ENCODE results near the gene RB1.
A peak's percentile ranks its signal among the peaks of the same experiment; 100 is the strongest.
"Not testable (repeated sequence)": the region's sequence is repeated elsewhere in the genome, so short reads cannot be mapped to it uniquely, and the experiment has no call there.

RB1 gene

DNA sequence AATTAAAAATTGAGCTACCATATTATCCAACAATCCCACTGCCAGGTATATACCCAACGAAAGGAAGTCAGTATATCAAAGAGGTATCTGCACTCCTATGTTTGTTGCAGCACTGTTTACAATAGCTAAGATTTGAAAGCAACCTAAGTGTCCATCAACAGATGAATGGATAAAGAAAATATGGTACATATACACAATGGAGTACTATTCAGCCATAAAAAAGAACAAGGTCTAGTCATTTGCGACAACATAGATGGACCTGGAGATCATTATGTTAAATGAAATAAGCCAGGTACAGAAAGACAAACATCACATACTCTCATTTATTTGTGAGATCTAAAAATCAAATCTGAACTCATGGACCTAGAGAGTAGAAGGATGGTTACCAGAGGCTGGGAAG is 52.0 kb downstream of the RB1 start:
- not testable (repeated sequence) for DNase-seq (ENCODE audit: low spot score)

DNA sequence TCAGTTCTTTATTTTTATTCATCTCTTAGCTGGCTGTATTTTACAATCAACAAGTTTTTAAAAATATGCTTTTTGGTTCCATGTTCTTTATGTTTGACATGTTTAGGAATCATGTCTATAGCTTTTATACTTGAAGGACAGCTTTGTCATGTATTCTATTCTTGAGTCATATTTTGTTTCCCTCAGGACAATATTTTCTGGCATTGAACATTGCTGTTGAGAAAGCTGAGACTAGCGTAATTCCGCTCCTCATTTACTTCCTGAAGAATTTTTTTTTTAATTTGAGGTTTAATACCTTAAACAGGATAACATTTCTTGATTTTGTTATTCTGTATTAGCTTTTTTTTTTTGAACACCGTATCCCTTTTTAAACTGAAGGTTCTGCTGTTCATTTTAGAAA is 53.2 kb downstream of the RB1 start:
- DNase-seq (ENCODE audit: low spot score), result no peak

DNA sequence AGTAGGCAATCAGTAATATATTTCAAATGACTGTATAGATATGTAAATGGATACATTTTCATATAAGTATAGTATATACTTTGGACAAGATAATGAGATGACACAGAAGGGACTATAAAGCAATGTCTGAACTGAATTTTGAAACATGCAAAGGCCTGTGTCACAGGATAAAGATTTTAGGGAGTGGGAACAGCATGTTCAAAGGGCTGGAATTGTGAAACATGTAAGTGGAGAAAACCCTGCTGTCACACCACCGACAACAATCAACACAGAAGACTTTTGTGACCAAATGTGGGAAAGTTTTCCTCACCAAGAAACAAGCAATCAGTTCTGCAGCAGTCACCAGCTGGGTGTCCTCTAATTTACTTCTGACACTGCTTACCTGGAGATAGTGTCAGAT is 66.4 kb downstream of the RB1 start:
- DNase-seq (ENCODE audit: low spot score), result no peak

DNA sequence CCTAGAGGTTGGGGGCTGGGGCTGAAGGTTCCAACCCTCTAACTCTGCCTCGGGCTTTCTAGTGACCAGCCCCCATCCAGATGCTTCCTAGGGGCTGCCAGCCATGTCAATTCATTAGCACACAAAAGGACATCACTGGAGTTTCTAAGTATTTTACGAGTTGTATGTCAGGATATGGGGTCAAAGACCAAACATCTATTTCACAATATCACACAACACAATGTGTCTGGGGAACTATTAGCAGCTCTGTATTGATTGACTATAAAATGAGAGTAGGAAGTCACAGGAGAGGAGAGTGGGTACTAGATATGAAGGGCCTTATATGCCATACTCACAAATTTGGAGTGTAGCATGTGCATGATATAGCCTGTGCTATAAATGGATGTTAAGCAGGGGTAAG is 67.3 kb downstream of the RB1 start:
- no peak for DNase-seq (ENCODE audit: low spot score)

DNA sequence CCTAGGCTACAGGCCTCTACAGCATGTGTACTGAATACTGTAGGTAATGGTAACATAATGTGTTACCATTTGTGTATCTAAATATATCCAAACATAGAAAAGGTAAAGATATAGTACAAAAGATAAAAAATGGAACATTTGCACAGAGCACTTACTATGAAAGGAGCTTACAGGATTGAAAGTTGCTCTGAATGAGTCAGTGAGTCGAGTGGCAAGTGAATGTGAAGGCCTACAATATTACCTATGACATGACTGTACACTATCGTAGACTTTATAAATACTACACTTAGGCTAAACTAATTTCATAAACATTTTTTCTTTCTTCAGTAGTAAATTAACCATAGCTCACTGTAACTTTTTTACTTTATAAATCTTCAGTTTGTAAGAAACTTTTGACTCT is 74.3 kb downstream of the RB1 start:
- DNase-seq (ENCODE audit: low spot score), result no peak

DNA sequence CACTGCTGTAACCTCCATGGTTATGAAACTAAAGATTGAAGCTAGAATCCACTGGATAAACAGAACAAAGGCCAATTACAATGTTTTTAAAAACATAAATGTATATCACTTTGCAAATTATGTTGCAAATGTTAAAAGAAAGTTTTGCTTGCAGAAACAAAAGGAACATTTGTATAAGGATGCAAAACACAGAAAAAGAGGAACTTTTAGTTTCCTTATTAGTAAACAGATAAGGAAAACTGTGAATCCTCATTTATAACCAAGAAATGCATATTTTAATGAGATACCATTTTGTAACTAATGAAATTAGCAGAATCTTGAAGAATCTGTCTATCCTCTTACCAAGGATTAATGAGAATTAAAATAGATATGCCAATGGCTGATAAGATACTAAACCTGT is 77.0 kb downstream of the RB1 start:
- no peak for DNase-seq (ENCODE audit: low spot score)

DNA sequence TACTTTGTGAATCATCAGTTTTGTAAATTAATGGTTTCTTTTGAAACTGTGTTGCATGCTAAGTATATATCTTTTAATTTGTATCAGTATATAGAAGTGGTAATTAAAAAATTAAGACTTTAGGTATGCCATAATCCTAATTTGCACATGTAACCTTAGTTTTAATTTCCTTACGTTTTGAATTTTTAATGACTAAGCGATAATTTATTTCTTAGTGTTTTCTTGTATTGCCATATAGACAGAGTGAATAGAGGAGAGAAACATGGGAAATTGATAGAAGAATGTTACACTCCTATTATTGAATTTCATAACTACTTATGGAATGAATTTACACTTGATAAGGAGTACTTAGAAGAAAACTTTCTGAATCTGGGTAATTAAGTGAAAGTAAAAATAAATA is 79.8 kb downstream of the RB1 start:
- DNase-seq (ENCODE audit: low spot score), result no peak

DNA sequence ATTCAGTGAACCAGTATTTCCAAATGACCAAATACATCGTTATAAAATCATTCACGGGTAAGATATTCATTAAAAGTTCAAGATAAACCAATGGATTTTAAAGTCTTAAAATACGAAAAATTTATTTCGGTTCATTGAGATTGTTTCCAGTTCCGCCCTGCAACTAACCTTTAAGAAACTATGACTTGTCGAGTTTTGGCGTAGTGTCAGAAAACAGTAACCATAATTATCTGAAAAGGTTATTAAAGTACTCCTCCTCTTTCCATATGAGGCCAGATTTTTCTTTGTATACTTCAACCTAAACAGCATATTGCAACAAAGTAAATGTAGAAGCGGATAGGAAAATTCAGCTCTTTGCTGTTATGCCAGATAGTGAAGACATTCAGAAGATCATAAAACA is 83.3 kb downstream of the RB1 start:
- no peak for DNase-seq (ENCODE audit: low spot score)

DNA sequence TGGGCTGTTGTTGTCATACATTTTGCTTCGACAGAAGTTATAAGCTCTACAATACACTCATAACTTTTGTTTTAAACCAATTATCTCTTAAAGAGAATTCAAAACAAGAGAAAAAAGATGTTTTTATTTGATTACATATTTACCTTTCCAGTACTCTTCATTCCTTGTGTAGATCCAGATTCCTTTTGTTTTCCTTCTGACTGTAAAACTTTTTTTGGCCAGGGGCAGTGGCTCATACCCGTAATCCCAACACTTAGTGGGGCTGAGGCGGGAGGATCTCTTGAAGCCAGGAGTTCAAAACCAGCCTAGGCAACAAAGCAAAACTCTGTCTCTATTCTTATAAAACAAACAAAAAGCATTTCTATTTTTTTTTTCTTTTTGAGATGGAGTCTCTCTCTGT is 87.7 kb downstream of the RB1 start:
- no peak for DNase-seq (ENCODE audit: low spot score)

DNA sequence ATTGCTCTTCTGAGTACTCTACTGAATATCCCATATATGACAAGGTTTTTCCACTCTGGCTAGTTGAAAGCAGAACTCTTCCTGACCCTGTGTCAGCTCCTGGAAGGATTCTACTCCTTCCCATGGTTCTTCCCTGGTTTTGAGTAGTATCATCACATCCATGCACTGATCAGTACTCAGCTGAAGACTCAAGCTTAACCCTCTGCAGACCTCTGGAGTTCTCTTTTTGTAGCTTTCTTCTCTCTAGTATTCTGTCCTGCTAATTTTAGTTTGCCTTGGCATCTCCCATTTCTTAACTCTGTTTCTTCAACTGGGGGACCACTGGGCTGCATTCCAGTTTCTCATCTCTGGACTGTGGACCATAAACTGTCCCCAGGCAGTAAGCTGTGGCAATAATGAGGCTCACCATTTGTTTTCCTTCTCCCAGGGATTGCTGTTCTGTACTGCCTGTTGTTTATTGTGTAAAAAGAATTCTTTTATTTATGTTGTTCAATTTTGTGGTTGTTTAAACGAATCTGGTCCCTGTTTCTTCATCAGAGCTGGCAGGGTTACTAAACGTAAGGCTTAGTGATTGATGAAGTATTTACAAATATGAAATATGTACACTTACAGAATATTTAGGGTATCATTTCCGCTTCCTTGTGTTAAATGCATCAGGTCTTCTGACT is 89.6 kb downstream of the RB1 start:
- no peak for DNase-seq (ENCODE audit: low spot score)

DNA sequence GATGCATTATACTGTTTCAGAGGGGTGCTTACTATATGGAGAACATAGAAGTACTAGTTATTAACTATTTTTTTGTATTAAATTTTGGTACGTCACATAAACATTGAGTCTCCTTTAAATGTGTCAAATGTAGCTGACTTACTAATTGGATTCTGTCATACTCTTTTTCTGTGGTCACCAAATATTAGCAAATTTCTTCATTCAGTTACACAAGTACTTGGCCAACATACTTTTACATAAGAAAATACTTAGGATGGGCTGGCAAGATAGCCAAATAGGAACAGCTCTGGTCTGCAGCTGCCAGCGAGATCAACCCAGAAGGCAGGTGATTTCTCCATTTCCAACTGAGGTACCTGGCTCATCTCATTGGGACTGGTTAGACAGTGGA is 90.1 kb downstream of the RB1 start:
- DNase-seq (ENCODE audit: low spot score), result no peak

DNA sequence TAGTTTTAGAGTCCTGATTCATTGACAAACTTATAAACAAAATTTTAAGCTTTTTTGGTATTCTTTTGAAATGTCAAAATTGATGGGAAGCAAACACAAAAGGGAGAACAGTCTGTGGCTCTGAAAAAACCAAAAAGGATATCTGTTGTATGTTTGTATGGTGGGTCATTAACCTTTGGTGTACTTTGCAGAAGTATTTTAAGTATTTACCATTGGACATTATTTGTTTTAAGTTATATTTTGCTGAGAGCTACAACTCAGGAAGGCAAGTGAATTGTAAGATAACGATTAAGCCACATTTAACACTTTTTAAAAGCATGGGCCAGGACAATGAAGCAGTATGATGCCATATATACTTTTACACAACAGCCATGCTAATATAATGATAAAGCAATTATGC is 94.2 kb downstream of the RB1 start:
- DNase-seq (ENCODE audit: low spot score), result no peak

DNA sequence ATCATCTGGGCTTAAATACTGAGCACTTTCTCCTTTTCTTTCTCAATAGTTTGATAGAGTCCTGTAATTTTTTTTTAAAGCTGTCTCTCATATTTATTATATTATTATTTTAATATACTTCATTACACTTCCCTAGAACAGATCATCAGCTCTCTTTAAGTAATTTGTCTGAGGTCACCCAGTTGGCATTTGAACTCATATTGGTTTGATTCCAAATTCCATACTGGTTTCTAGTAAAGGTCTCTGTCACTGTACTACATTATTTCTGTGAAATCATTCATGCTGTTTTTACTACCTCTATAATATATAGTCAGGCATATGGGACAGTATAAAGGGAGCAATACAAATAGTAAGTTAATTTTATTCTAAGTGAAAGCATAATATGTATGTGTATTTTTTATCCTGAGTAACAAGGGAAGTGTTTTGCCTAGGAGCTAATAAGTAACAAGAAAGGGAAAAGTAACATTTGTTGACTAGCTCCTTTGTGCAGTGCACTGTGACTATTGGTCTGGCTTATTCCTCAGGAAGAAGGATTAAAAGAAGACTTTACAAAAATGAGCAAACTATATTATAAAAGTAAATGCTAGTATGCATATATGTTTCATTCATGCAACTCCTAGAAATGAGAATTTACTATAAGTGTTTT is 95.0 kb downstream of the RB1 start:
- DNase-seq (ENCODE audit: low spot score), result no peak

DNA sequence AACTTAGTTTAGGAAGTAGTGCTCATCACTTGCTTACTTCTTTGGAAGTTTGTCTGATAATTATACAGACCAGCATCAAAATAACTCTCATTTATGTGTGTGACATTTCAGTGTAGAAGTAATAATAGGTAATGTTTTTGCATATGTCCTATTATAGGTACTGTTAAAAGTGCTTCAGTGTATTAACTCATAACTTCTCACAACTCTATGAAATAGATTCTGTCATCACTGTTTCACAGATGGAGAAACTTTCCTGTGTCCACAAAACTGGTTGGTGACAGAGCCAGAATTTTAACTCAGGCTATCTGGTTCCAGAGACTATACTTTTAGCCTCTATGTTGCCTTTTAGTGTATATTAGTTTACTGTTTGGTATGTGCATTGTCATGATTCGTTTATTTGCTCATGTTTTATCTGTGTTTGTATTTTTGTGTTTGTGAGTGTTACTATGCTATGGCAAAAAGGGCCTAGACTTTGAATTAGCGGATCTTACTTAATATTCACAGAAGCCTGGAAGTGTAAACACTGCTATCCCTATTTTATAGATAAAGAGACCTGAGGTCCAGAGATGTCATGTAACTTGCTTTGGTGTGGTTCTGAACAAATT is 96.6 kb downstream of the RB1 start:
- DNase-seq (ENCODE audit: low spot score), result no peak

DNA sequence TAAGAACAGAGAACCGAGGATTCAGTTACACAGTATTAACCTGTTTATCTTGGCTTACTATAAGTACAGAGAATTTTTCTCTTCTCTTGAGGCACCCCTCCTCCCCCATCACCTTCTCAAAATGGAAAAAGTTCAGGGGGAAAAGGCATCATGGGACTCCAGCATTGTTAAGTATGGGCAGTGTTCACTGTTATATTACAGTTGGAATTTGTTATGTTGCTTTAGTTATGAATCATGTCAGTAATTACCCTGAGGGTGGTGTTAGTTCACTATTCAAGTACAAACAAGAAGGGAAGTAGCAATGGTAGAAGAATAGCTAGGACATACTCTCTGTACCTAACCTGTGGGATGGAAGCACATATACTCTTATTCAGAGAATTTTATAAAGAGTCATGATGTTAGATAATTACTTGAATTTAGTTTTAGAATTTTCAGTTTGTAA is 97.3 kb downstream of the RB1 start:
- peak; percentile 50 for DNase-seq (ENCODE audit: low spot score)

DNA sequence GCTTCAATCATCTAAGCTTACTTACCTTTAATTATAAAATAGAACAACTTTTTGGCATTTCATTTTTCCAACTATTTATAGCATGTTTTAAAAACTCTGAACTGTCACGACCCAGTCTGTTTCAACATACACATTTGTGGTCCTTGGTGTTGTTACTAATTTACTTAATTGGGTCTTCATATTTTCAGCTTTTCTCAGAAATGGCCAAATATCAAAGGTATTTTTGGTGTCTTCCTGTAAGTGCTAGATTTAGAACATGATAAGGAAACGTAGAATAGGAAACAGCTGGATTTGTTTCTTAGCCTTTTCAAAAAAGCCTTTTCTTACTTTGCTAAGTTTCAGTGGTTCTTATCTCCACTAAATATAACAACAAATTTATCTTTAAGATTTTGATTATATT is 97.9 kb downstream of the RB1 start:
- peak; percentile 58 for DNase-seq (ENCODE audit: low spot score)

DNA sequence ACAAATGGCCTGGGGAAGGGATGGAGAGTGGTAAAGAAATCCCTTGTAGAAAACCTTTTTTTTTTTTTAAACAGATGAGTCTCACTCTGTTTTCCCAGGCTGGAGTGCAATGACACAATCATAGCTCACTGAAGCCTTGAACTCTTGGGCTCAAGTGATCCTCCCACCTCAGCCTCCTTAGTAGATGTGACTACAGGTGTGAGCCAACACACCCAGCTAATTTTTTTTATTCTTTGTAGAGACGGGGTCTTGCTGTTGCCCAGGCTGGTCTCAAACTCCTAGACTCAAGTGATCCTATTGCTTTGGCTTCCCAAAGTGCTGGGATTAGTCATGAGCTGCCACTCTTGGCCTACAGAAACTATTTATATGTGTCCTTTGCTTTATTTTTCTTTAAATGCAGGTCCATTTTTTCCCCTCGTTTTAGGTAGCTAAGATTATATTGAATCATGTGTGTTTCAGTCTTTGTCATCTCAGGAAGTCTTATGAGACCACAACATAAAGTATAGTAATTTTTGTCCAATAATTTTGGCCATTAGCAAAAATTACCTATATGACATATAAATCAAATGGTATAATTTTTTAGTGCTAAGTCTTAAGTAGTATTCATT is 98.9 kb downstream of the RB1 start:
- DNase-seq (ENCODE audit: low spot score), result no peak

DNA sequence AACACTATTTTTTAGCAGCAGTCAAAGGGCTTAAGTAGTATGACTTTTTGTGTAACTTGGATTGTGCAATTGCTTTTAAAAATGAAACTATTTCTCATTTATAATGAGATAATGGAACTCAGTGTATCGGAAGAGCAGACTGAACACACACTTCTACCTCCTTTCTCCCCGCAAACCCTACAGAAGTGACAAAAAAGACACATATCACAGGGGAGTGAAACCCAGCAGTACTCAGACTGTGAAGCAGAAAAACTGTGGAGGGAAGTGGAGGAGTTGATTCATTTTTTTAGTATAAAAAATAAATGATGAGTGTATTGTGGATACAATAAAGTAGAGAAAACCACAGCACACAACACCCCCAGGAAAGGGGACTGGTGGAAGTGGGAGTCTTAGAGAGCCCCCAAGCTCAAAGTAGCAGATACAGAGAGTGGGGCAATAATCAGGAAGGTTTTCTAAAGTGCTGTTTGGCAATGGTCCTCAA is 99.6 kb downstream of the RB1 start:
- peak; percentile 49 for DNase-seq (ENCODE audit: low spot score)

DNA sequence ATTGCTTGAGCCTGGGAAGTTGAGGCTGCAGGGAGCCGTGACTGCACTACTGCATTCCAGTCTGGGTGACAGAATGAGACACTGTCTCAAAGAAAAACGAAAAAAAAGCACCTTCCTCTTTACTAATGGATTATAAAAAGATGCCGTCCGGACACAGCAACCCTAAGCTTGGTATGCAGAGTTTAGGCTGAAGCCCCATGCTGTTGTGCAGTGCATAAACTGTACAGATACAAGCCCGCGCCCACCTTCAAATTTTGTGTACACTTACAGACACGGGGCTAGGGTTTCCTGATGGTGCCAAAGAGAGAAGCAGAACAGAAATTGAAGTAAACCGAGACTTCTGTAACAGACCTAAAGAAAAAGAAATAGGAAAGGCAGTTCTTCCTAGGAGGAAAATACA is 100.4 kb downstream of the RB1 start:
- no peak for DNase-seq (ENCODE audit: low spot score)

DNA sequence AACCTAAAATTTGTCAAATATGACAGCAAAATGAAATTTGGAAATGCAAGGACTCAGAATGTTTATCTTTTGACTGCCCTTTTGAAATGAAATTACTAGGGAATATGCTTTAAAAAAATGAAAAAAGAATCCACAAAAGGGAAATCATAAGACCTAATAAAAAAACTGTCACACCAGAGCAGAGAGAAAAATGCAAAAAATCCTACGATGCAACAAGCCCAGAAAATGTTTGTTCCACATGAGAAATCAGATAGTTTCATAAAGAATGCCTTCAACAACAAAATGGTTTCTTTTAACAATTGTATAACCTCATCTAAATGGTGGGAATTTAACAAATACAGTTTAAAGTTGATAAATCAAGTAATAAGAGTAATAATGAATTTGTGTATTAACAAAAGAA is 101.4 kb downstream of the RB1 start:
- DNase-seq (ENCODE audit: low spot score), result no peak

DNA sequence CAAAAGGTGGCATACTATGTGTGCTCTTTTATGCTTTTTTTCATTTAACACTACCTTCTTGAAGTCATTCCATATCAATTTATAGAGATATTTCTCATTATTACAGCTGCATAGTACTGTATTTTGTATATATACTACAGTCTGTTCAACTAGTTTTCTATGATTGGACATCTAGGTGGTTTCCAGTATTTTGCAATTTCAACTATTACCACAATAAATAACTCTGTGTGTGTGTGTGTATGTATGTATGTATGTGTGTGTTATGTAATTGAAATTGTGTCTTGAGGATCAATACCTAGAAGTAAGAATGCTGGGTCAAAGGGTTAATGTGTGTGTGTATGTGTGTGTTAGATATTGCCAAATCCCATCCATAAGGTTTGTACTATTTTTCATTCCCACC is 102.3 kb downstream of the RB1 start:
- no peak for DNase-seq (ENCODE audit: low spot score)

DNA sequence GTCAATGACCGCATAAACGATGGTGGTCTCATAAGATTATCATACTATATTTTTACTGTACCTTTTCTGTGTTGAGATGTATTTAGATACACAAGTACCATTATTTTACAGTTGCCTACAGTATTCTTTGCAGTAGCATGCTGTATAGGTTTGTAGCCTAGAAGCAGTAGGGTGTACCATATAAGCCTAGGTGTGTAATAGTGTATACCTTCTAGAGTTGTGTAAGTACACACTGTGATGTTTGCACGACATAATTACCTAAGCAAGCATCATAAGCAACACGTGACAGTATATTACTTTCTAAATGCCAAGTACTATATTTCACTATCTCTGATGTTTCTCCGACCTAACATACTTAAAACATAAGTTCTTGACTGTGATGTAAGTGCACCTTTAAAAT is 106.6 kb downstream of the RB1 start:
- no peak for DNase-seq (ENCODE audit: low spot score)

DNA sequence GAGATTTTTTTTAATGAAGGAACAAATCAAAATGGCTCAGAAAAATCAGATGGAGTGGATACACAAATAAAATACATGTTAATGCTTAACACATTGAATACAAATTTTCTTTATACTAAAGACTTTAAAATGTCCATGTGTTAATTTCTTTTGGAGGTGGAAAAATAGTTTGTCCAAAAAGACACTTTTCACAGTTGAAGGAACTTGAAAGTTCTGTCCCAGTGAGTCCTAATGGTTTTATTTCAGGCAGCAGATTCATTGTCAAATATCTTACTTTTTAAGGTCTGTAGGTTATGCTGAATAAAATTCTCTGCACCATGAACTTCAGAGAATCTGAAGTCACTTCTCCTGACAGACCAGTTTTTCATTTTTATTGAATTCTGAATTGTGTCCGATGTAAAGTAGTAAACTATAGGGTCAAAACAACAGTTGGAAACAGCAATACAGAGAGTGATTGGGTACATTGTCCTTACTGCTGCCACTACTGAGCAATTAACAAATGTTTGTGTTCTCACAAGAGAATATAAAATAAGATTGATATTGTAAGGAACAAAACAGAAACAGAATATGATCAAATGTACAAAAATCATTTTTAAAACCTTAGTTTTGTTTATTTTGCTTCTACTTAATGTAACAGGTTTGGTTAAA is 107.7 kb downstream of the RB1 start:
- DNase-seq (ENCODE audit: low spot score), result no peak

All from CD4-positive, alpha-beta T cell treated with Interleukin-2 at 100 ng/mL for 4 hours (primary cell).